ENCODE results near the gene HAVCR1.

DNA sequence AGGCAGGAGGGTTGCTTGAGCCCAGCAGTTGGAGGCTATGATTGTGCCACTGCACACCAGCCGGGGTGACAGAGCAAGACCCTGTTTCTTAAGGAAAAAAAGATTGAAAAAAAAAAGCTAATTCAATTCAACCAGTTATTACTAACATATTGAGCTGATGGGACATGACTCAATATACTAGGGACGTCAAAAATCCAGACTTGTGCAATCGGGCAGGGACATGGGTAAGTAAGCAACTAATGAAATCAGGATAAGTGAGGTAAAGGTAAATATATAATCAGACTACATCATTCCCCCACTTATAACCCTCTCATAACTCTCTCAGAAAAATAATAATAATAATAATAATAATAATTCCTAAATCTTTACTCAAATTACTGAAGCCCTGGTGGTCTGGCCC, 975 bp upstream of the HAVCR1 start:
- no peak for TF ChIP-seq SP1 (IDR thresholded peaks at IDR 0.05)
- TF ChIP-seq ELF4 (IDR thresholded peaks at IDR 0.05): no peak
- TF ChIP-seq LEF1 (IDR thresholded peaks at IDR 0.05; ENCODE audit: borderline replicate concordance): no peak
- TF ChIP-seq TARDBP (IDR thresholded peaks at IDR 0.05): no peak
- TF ChIP-seq FOXA1 (IDR thresholded peaks at IDR 0.05): no peak
- TF ChIP-seq, protein P1, sequence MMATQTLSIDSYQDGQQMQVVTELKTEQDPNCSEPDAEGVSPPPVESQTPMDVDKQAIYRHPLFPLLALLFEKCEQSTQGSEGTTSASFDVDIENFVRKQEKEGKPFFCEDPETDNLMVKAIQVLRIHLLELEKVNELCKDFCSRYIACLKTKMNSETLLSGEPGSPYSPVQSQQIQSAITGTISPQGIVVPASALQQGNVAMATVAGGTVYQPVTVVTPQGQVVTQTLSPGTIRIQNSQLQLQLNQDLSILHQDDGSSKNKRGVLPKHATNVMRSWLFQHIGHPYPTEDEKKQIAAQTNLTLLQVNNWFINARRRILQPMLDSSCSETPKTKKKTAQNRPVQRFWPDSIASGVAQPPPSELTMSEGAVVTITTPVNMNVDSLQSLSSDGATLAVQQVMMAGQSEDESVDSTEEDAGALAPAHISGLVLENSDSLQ (IDR thresholded peaks at IDR 0.05): no peak

Measured in HEK293T (cell line).